OCI-M2 (cell line): ENCODE data around the gene TMED9.

Source experiments
- DNase-seq: peaks from one replicate; lab custom pipeline; 2025; ENCODE audit not compliant: unreplicated experiment; lab: John Stamatoyannopoulos, UW

TMED9 gene

DNA sequence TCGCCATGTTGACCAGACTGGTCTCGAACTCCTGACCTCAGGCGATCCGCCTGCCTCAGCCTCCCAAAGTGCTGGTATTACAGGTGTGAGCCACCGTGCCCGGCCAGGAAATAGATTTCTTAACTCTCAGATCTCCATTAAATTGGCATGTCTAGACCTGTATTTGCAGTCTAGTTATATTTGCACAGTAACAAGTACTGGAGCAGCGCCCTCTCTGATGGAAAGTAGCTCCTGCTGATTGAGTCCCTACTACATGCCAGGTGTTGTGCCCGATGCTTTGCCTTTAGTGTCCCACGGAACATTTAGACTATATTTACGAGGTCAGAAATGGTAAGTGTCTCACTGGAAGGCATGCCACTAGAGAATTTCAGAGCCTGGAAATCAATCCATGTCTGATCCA lies 15.8 kb upstream of the TMED9 start:
- no peak for DNase-seq

DNA sequence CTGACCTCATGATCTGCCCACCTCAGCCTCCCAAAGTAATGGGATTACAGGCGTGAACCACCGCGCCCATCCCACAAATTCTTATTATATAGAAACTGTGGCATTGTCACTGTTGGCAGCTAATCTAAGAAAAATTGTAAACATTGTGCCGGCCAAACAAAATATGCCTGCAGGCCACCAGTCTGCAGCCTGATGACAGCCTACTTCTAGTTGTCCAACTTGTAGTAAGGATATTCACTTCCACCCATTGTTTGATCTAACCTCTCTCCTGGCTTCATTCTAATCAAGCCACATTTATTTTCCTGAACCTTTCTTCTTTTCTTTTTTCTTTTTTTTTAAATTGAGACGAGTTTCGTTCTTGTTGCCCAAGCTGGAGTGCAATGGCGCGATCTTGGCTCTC lies 13.7 kb upstream of the TMED9 start:
- DNase-seq, result no peak

GRCh38 chr5:177588413-177588909 lies 3.5 kb upstream of the TMED9 start:
- no peak for DNase-seq

DNA sequence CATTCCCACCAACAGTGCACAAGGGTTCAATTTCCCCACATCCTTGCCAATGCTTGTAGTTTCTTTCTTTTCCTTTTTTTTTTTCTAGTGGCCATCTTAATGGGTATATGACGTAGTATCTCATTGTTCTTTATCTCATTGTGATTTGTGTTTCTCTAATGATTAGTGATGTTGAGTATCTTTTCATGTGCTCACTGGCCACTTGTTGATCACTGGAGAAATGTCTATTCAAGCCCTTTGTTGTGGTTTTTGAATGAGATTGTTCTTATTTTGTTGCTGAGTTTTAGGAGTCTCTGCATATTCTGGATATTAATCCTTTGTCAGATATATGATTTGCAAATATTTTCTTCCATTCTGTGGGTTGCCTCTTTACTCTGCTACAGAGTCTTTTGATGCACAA lies 1.6 kb upstream of the TMED9 start:
- DNase-seq, result no peak

- DNase-seq, result no peak
These were observed 353 bp upstream of the TMED9 start for GRCh38 chr5:177591690-177592009.

- no peak for DNase-seq
These were observed 902 bp downstream of the TMED9 start for GRCh38 chr5:177592905-177593304.

- DNase-seq, result no peak
These were observed 1.5 kb downstream of the TMED9 start for GRCh38 chr5:177593511-177593910.

DNA sequence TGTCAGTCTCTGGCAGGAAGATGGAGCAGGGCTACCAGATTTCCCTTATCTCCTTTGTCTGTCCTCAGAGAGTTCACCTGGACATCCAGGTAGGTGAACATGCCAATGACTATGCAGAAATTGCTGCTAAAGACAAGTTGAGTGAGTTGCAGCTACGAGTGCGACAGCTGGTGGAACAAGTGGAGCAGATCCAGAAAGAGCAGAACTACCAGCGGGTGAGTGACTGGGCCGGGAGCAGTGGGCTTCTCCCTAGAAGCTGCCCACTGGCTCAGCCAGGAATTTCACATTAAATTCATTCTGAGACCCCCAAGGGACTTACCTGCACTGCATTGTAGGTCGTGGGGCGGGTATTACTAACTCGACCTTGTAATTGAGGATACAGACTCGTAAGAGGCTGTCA lies 2.1 kb downstream of the TMED9 start:
- DNase-seq, result no peak

- DNase-seq, result no peak
These were observed 3.1 kb downstream of the TMED9 start for GRCh38 chr5:177595026-177595585.

- no peak for DNase-seq
These were observed 4.2 kb downstream of the TMED9 start for GRCh38 chr5:177595991-177596774.

- no peak for DNase-seq
These were observed 4.8 kb downstream of the TMED9 start for GRCh38 chr5:177596775-177597238.

DNA sequence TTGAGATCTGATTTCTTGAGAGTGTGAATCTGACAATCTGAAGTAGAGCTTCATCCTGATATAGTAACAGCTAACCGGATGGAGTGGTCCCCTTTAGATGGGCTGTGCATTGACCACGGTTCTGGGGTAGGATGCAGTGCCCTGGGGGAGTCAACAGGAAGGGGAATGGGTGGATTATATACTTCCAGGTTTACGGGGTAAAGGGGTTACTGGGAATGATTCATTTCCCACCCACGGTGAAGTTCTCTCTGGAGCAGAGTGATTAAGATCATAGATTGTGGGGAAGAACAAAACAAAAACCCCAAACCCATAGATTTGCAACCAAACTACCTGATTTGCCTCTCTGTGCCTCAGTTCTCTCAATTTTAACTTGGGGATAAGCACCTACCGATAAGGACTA lies 6.5 kb downstream of the TMED9 start:
- DNase-seq, result no peak

DNA sequence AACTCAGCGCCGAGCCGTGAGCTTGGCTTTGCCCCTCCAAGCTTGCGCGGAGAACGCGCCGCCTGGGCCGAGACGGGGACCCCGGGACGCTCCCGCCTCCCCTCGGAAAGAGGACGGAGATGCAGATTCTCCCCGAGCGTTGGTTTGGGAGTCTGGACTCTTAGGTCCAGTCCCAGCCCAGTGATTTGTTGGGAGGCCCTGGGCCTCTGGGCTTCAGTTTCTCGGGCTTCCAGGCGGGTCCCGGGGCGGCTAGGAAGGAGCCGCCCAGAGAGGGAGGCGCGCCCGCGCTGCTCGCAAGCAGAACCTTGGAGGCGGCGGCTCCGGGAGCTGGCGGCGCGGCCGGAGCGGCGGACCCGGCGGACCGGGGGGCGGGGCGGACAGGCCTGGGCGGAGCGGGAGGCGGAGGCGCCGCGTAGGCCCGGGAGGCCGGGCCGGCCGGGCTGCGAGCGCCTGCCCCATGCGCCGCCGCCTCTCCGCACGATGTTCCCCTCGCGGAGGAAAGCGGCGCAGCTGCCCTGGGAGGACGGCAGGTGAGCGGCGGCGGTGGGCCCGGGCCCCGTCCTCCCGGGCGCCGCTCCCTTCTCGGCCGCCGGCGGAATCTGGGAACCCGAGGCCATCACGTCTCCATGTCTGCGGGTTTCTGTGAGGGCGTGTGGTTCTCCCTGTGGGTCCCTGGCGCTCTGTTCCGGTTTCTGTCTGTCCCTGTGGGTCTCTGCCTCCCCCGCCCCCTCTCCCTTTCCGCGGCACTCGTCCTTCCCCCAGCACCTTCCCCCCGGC lies 7.9 kb downstream of the TMED9 start, which contains the start of gene B4GALT7:
TSS of gene B4GALT7 (plus strand) at position 402 of the 777 bp plus-strand sequence. CDS start at position 481, 79 bp downstream.
- DNase-seq, result no peak

DNA sequence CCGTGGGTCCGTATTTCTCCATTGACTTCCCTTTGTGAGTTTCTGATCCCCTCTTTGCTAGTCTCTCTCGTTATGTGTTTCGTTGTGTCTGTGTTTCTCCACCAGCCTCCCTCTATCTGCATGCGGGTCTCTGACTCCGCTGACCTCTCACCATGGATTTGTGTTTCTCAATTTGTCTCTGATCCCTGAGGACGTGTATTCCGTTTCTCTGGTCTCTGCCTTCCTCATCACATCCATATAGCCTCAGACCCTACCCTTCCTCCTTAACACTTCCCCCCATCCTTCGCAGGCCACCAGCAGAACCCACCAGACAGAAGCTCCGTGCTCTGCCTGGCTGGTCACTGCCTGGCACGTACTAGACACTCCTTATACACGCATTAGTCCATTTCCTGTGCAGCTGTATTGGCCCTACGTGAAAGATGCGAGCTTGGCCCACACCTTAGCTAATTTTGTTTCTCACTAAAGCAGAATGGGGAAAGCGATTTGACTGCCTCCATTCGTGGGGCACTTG lies 8.6 kb downstream of the TMED9 start:
- no peak for DNase-seq

GRCh38 chr5:177601126-177601525 lies 9.1 kb downstream of the TMED9 start:
- no peak for DNase-seq

GRCh38 chr5:177601577-177602457 lies 9.8 kb downstream of the TMED9 start:
- DNase-seq, result no peak

DNA sequence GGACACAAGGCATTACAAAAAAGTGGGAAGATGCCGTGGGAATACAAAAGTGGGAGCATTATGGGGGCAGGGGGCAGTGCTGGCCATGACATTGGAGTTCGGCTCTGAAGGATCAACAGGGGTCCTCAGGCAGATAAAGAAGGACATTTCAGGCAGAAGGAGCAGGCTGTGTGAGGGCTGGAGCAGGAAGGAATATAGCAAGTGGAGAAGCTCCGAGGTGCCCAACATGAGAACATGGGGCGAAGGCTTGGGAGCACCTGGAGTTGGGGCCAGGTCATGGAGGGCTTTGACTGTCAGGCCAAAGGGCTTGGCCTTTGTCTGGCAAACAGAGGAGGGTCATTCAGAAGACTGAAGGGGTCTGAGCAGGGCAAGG lies 10.4 kb downstream of the TMED9 start:
- DNase-seq, result no peak

DNA sequence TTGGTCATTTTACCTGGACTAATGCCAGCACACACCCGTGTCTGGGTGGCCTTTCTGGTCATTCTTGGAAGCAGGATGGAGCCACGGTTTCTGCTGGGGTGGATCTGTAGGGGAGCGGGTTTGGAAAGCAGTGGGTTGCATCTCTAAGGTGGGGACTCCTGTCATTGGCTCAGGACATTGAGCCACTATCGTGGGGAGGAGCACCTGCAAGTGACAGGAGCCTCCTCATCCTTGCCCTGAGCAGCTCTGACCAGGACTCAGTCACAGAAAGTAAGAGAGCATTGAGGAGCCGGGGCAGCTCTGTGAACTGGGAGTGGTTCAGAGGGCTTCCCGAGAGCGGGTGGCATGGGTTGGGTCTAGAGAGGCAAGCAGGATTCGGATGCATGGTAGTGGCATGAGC lies 11.6 kb downstream of the TMED9 start:
- no peak for DNase-seq

DNA sequence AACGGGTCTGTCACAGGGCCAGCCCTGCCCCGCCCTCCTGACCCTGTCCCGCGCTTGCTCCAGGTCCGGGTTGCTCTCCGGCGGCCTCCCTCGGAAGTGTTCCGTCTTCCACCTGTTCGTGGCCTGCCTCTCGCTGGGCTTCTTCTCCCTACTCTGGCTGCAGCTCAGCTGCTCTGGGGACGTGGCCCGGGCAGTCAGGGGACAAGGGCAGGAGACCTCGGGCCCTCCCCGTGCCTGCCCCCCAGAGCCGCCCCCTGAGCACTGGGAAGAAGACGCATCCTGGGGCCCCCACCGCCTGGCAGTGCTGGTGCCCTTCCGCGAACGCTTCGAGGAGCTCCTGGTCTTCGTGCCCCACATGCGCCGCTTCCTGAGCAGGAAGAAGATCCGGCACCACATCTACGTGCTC lies 12.1 kb downstream of the TMED9 start:
- DNase-seq, result no peak

GRCh38 chr5:177604656-177605055 lies 12.7 kb downstream of the TMED9 start:
- no peak for DNase-seq

GRCh38 chr5:177605078-177605477 lies 13.1 kb downstream of the TMED9 start:
- DNase-seq, result no peak
